Measurements from ENCODE around the gene CLCNKA.

The CLCNKA gene

GRCh38 chr1:16075337-16076030 is 53.6 kb downstream of the CLCNKA start:
- H3K9ac ChIP-seq (ENCODE audit: low read depth, low read length) = no peak overlapping the region

GRCh38 chr1:16076031-16076864 is 54.4 kb downstream of the CLCNKA start:
- Histone ChIP-seq H3K4me3 (ENCODE audit: low read depth in 1 of 2, low read length in 2 of 2) (no peak overlapping the region), H3K36me3 (ENCODE audit: insufficient read depth, low read length) (no peaks in the 10 kb centered on the region), H3K27me3 (ENCODE audit: insufficient read depth, low read length, poor library complexity) (no peaks in the 10 kb centered on the region), H3K9ac (ENCODE audit: low read depth, low read length) (no peak overlapping the region), H3K27ac (ENCODE audit: low read length) (no peak overlapping the region), H3K79me2 (ENCODE audit: insufficient read depth, low read length) (no peaks in the 10 kb centered on the region), H3K4me2 (ENCODE audit: insufficient read depth, low read length) (no peak overlapping the region), H4K20me1 (ENCODE audit: insufficient read depth, low read length) (no peaks in the 10 kb centered on the region), H2AFZ (ENCODE audit: low read depth, low read length) (no peak overlapping the region), H3K4me1 (ENCODE audit: insufficient read depth, low read length) (peaks cover 6% of the 10 kb centered on the region), H3K9me3 (ENCODE audit: insufficient read depth, low read length, severe bottlenecking) (no peaks in the 10 kb centered on the region)
- TF ChIP-seq CTCF (IDR thresholded peaks at IDR 0.05; ENCODE audit: borderline replicate concordance, extremely low read depth, low read length, poor library complexity, severe bottlenecking) (no peak), EZH2 (IDR thresholded peaks at IDR 0.05; ENCODE audit: borderline replicate concordance, low read depth, low read length, severe bottlenecking) (no peak)
- DNase-seq (no peak), ATAC-seq (ENCODE audit: insufficient read depth, low read depth) (no peak)

More at GRCh38 chr1:16075337-16076030, 53.6 kb downstream of the CLCNKA start:
- H3K4me1 ChIP-seq (ENCODE audit: insufficient read depth, low read length) = peaks cover 6% of the 10 kb centered on the region
- H3K27ac ChIP-seq (ENCODE audit: low read length) = no peak overlapping the region
- H3K4me2 ChIP-seq (ENCODE audit: insufficient read depth, low read length) = no peak overlapping the region
- no peaks in the 10 kb centered on the region for H3K9me3 ChIP-seq (ENCODE audit: insufficient read depth, low read length, severe bottlenecking)
- H3K36me3 ChIP-seq (ENCODE audit: insufficient read depth, low read length) = no peaks in the 10 kb centered on the region
- H3K4me3 ChIP-seq (ENCODE audit: low read depth in 1 of 2, low read length in 2 of 2) = no peak overlapping the region
- H4K20me1 ChIP-seq (ENCODE audit: insufficient read depth, low read length) = no peaks in the 10 kb centered on the region; the same call in 1 of the 2 replicates
- no peak overlapping the region for H2AFZ ChIP-seq (ENCODE audit: low read depth, low read length)
- TF ChIP-seq CTCF (IDR thresholded peaks at IDR 0.05; ENCODE audit: borderline replicate concordance, extremely low read depth, low read length, poor library complexity, severe bottlenecking) = no peak
- no peak for TF ChIP-seq EZH2 (IDR thresholded peaks at IDR 0.05; ENCODE audit: borderline replicate concordance, low read depth, low read length, severe bottlenecking)
- DNase-seq = no peak
- ATAC-seq (ENCODE audit: insufficient read depth, low read depth) = no peak
- no peaks in the 10 kb centered on the region for H3K27me3 ChIP-seq (ENCODE audit: insufficient read depth, low read length, poor library complexity)
- no peaks in the 10 kb centered on the region for H3K79me2 ChIP-seq (ENCODE audit: insufficient read depth, low read length)

GRCh38 chr1:16076865-16077238 is 55.0 kb downstream of the CLCNKA start:
- Histone ChIP-seq H3K4me2 (ENCODE audit: insufficient read depth, low read length) (no peak overlapping the region), H3K36me3 (ENCODE audit: insufficient read depth, low read length) (no peaks in the 10 kb centered on the region), H2AFZ (ENCODE audit: low read depth, low read length) (no peak overlapping the region), H3K9me3 (ENCODE audit: insufficient read depth, low read length, severe bottlenecking) (no peaks in the 10 kb centered on the region), H3K27me3 (ENCODE audit: insufficient read depth, low read length, poor library complexity) (no peaks in the 10 kb centered on the region), H3K4me1 (ENCODE audit: insufficient read depth, low read length) (peaks cover 6% of the 10 kb centered on the region), H3K79me2 (ENCODE audit: insufficient read depth, low read length) (no peaks in the 10 kb centered on the region), H4K20me1 (ENCODE audit: insufficient read depth, low read length) (0 out of 2 replicates have a peak, but pooled peaks cover 1% of the 10 kb centered on the region), H3K4me3 (ENCODE audit: low read depth in 1 of 2, low read length in 2 of 2) (no peak overlapping the region), H3K27ac (ENCODE audit: low read length) (no peak overlapping the region), H3K9ac (ENCODE audit: low read depth, low read length) (no peak overlapping the region)
- no peak for DNase-seq
- no peak for TF ChIP-seq EZH2 (IDR thresholded peaks at IDR 0.05; ENCODE audit: borderline replicate concordance, low read depth, low read length, severe bottlenecking)
- no peak for TF ChIP-seq CTCF (IDR thresholded peaks at IDR 0.05; ENCODE audit: borderline replicate concordance, extremely low read depth, low read length, poor library complexity, severe bottlenecking)
- ATAC-seq (ENCODE audit: insufficient read depth, low read depth) = no peak
